Esophagus (tissue), 2 donors: ENCODE measurements around the gene C9orf153. TPM values are rescaled to one million over a fixed set of nuclear protein-coding genes. Genes with fewer than 3 reads are reported as not detected.
A peak's percentile ranks its signal among the peaks of the same experiment; 100 is the strongest.

Experiments used
- H3K27ac ChIP-seq, 2 donors: one replicate each; pipeline ENCODE4 v1.5.1; 2013; ENCODE audit warnings: low read depth in 2 of 2, mild to moderate bottlenecking in 2 of 2, inconsistent platforms in 1 of 2, low read length in 1 of 2, moderate library complexity in 1 of 2
- H3K27me3 ChIP-seq, 2 donors: one replicate each; pipeline ENCODE4 v1.6.1; 2013; ENCODE audit warnings: low read length in 2 of 2, control low read depth in 1 of 2, mild to moderate bottlenecking in 1 of 2; ENCODE audit not compliant: insufficient read depth in 2 of 2, control insufficient read depth in 1 of 2
- H3K36me3 ChIP-seq, 2 donors: one replicate each; pipeline ENCODE4 v1.6.1; 2013; ENCODE audit warnings: low read length in 1 of 2; ENCODE audit not compliant: control insufficient read depth in 2 of 2, insufficient read depth in 2 of 2
- H3K4me1 ChIP-seq, 2 donors: one replicate each; pipeline ENCODE4 v1.6.1; 2013; ENCODE audit warnings: low read length in 1 of 2; ENCODE audit not compliant: control insufficient read depth in 2 of 2, insufficient read depth in 2 of 2
- H3K4me3 ChIP-seq, 2 donors: one replicate each; pipeline ENCODE4 v1.5.1; 2013; ENCODE audit warnings: low read length in 2 of 2, mild to moderate bottlenecking in 2 of 2, low read depth in 1 of 2, moderate library complexity in 1 of 2
- H3K9me3 ChIP-seq, 2 donors: one replicate each; pipeline ENCODE4 v1.6.1; 2013; ENCODE audit warnings: mild to moderate bottlenecking in 2 of 2, low read depth in 1 of 2, low read length in 1 of 2, moderate library complexity in 1 of 2; ENCODE audit not compliant: control insufficient read depth in 2 of 2, insufficient read depth in 1 of 2
- WGBS, 2 donors: extraction: QIAGEN DNeasy Blood & Tissue Kit; methylation state at CpG; one replicate each; pipeline ENCODE4 v1.1.7; 2013; 5-methylcytosine and 5-hydroxymethylcytosine counted together
- polyA plus RNA-seq, 2 donors: library from polyadenylated mRNA; stranded (reverse); fragments of 200-250 nt; gene quantifications; one replicate each; pipeline ENCODE4 v1.2.3, GENCODE V29; 2013
- donor health status: healthy with polysubstance abuse.
- donor health status: Bipolar disorder and iron deficiency.

C9orf153 gene
- polyA plus RNA-seq, 2 donors, result 0.02 to 0.14 TPM

DNA sequence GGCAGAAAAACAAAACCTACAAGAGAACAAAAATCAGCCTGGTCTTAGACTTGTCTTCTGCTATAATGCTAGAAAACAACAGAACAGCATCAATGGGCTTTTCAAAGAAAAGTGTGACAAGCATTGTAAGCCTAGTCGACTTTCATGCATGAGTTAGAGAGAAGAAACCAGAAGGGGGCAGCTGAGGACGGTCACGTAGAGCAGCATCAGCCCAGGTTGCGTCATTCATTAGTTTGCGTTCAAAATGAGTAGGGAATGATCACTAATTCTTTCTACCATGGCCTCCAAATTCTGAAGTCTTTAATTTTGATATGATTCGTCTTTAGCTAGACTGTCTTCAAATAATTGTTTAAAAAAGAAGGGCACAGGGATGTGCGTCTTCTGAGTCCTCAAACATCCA lies 27.6 kb upstream of the C9orf153 start:
- WGBS, 2 donors, result 64 to 72% methylated on average over 7 of the region's 7 CpGs
- no peaks in the 10 kb centered on the region for H3K9me3 ChIP-seq
- H3K27ac ChIP-seq, result no peak overlapping the region
- no peaks in the 10 kb centered on the region for H3K4me1 ChIP-seq
- peaks cover 0 to 3% of the 10 kb centered on the region in 2 donors for H3K36me3 ChIP-seq
- no peak overlapping the region for H3K4me3 ChIP-seq
- no peaks in the 10 kb centered on the region for H3K27me3 ChIP-seq

DNA sequence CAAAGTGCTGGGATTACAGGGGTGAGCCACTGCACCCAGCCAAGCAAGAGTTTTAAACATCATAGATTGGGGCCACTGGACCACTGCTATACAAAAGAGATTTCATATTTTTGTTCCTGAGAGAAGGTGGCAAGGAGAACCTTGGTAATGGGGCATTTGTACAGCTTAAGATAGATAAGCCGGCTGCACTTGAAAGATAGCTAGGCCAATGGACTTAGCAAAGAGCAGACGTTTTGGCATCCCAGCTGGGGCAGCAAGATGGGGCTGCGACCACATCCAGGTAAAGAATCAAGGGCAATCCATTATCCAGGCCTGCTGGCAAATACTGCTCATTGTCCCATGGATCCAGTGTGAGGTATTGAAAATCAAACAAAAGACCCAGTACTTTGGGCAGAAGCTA lies 26.8 kb upstream of the C9orf153 start:
- H3K4me3 ChIP-seq, result no peak overlapping the region
- no peaks in the 10 kb centered on the region for H3K4me1 ChIP-seq
- H3K27me3 ChIP-seq, result no peaks in the 10 kb centered on the region
- WGBS, 2 donors, result 49 to 67% methylated on average over 3 of the region's 3 CpGs
- H3K9me3 ChIP-seq, result no peaks in the 10 kb centered on the region
- H3K27ac ChIP-seq, result no peak overlapping the region
- H3K36me3 ChIP-seq, result peaks cover 0 to 3% of the 10 kb centered on the region in 2 donors

DNA sequence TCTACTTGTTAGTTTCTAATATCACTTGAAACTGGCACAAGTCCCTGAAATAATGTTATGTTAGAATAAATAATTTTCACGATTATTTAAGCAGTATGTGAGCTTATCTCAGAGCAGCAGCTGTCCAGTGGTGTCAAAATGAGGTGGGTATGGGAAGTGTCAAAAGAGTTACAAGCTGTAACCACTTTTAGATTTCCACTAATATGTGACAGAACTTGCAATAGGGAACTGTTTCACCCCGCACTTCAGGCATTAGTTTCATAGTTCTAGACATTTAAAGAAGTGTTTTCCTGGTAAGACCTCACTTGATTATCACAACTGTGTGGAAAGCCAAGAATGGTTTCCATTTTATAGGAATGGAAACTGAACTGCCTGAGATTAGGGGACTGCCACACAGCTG lies 25.8 kb upstream of the C9orf153 start:
- H3K27ac ChIP-seq, result no peak overlapping the region
- H3K4me3 ChIP-seq, result no peak overlapping the region
- 59% methylated on average over 2 of the region's 2 CpGs for WGBS, 2 donors
- peaks cover 0 to 3% of the 10 kb centered on the region in 2 donors for H3K36me3 ChIP-seq
- H3K9me3 ChIP-seq, result no peaks in the 10 kb centered on the region
- peaks cover 3 to 4% of the 10 kb centered on the region in 2 donors for H3K4me1 ChIP-seq
- H3K27me3 ChIP-seq, result no peaks in the 10 kb centered on the region

DNA sequence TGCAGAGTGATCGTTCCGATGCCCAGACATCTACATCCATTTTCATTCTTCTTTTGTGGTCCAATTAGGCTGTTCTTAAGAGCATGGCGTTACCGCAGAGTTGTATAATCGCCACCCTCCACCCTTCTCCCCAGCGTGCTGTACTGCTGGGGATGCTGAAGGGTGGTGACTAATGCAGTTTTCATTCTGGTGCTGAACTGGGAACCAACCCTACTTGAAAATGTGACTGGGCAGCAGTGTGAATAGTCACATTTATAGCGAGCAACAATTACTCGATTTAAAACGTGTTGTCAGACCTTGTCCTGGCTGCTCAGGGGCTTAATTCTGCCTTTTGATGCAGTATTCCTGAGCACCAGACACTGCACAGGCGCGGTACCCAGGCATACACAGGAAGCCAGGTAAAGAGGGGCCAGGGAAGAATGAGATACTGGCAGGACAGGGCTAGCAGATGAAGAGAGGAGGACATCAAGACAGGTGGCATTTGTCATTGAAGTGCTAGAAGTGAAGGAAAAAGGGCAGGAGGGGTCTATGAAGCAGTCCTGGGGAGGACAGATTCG lies 23.6 kb upstream of the C9orf153 start:
- Histone ChIP-seq H3K27me3 (no peaks in the 10 kb centered on the region), H3K4me3 (peak overlapping the region; percentile 80 to 100), H3K36me3 (peaks cover 0 to 3% of the 10 kb centered on the region in 2 donors), H3K27ac (peak overlapping the region; percentile 97), H3K4me1 (peaks cover 3 to 10% of the 10 kb centered on the region in 2 donors), H3K9me3 (no peaks in the 10 kb centered on the region)
- 14 to 16% methylated on average over 12 of the region's 12 CpGs for WGBS, 2 donors

DNA sequence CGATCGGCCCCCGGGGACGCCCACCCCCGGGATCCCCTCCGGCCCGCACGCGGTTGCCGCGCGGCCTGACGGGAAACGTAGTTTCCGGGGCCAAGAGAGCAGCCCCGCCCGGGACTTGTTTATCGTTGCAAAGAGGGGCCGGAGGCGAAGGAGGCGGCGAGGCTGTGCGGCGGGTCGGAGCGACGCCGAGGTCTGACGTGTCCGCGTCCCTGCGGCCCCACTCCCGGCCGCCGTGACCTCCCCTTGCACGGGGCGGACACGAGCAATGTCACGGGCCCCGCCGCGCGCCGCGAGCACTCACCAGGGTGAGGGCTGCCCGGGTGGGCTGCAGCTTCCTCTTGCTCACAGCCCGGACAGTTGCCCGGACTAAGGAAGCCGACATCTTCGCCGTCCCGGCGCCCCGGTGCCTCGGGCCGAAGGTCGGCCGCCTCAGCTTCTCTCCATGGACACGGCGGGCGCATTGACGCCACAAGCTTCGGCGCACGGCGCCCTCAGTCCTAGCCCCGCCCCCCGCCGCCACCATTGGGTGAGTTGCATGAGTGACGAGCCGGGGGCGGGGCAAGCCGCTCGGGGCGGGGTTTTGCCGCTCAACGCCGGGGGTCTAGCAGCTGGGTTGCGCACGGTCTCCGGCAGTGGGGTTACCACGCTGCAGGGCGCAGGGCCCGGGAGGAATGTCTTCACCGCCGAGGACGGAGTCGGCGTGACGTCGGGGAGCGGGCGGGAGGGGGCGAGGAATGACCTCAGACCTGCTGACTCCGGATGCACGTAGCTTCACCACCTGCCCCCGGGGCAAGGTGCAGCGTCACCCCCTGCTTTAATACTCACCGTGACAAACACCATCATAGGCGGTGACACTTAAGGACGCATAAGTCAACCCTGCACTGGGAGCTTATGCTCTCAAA lies 22.9 kb upstream of the C9orf153 start, which contains the start of gene ISCA1:
ISCA1 (minus strand) TSS at position 462 of the 902 bp plus-strand sequence; CDS start at position 382, 80 bp downstream.
- Histone ChIP-seq H3K27me3 (no peaks in the 10 kb centered on the region), H3K4me3 (peak within 1 kb of the TSS; percentile 80 to 100), H3K4me1 (peaks cover 3 to 10% of the 10 kb centered on the region in 2 donors), H3K36me3 (peaks cover 0 to 3% of the 10 kb centered on the region in 2 donors), H3K27ac (peak within 1 kb of the TSS; percentile 97), H3K9me3 (no peaks in the 10 kb centered on the region)
- 1% methylated on average over 74 to 101 of the region's 101 CpGs for WGBS, 2 donors

GRCh38 chr9:86281593-86282076 lies 22.2 kb upstream of the C9orf153 start:
- 1 to 2% methylated on average over 23 to 31 of the region's 31 CpGs for WGBS, 2 donors
- H3K27ac ChIP-seq, result peak overlapping the region; percentile 97
- peak overlapping the region; percentile 80 to 100 for H3K4me3 ChIP-seq
- H3K4me1 ChIP-seq, result peaks cover 3 to 10% of the 10 kb centered on the region in 2 donors
- no peaks in the 10 kb centered on the region for H3K36me3 ChIP-seq
- no peaks in the 10 kb centered on the region for H3K9me3 ChIP-seq
- no peaks in the 10 kb centered on the region for H3K27me3 ChIP-seq

GRCh38 chr9:86280580-86280979 lies 21.1 kb upstream of the C9orf153 start:
- H3K27ac ChIP-seq, result no peak overlapping the region
- no peaks in the 10 kb centered on the region for H3K36me3 ChIP-seq
- 95 to 96% methylated on average over 7 of the region's 7 CpGs for WGBS, 2 donors
- peaks cover 3 to 10% of the 10 kb centered on the region in 2 donors for H3K4me1 ChIP-seq
- no peaks in the 10 kb centered on the region for H3K27me3 ChIP-seq
- H3K9me3 ChIP-seq, result no peaks in the 10 kb centered on the region
- H3K4me3 ChIP-seq, result no peak overlapping the region

DNA sequence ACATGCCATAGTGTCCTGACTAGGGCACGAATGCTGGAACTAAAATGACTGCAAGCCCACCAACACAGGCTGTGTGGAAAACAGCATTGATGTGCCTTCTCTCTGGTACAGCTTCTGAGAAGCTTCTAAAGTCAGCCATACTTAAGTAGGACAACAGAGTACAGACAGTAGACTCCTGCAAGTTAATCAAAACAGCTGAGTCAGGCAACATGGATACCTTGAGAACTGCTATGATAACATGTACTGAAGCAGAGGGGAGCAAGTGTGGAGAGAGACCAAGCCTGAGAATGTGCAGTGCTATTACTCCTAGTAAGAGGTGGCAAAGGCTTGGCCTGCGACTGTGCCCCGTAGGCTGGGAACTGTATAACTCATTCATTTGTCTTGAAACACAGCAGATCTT lies 20.4 kb upstream of the C9orf153 start:
- H3K27ac ChIP-seq, result no peak overlapping the region
- no peak overlapping the region for H3K4me3 ChIP-seq
- peaks cover 3 to 10% of the 10 kb centered on the region in 2 donors for H3K4me1 ChIP-seq
- H3K27me3 ChIP-seq, result no peaks in the 10 kb centered on the region
- WGBS, 2 donors, result 93 to 97% methylated on average over 3 of the region's 3 CpGs
- peaks cover 0 to 3% of the 10 kb centered on the region in 2 donors for H3K36me3 ChIP-seq
- H3K9me3 ChIP-seq, result no peaks in the 10 kb centered on the region

DNA sequence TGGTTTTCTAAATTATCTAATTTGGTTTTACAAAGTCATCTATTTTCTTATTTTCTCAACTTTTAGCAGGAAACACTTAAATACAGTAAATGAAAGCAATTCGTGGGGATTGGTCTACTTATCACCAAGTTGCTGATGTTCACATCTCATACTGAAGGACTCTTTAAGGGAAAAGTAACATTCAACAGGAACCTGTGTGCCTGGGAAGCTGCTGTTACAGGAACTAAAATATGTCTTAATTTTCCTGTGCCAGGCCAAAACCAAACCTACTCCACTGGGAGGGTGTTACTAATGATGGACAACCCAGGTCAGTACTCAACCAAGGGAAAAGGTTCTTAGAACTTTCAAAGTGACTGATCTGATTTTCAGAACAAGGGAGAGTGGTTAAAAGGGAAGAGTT lies 17.6 kb upstream of the C9orf153 start:
- Histone ChIP-seq H3K4me3 (no peak overlapping the region), H3K27me3 (no peaks in the 10 kb centered on the region), H3K4me1 (peaks cover 3 to 10% of the 10 kb centered on the region in 2 donors), H3K36me3 (peaks cover 0 to 3% of the 10 kb centered on the region in 2 donors), H3K27ac (no peak overlapping the region), H3K9me3 (no peaks in the 10 kb centered on the region)
- 67 to 70% methylated on average over 1 of the region's 1 CpG for WGBS, 2 donors
